Astrocyte (in vitro differentiated cells and primary cell): ENCODE measurements around the gene TTL. TPM values are rescaled to one million over a fixed set of nuclear protein-coding genes. Genes with fewer than 3 reads are reported as not detected.
A peak's percentile ranks its signal among the peaks of the same experiment; 100 is the strongest.

Source experiments
- DNase-seq: peaks from one replicate; pipeline ENCODE4 v3.0.0-alpha.2; 2010; ENCODE audit warnings: low read depth
- FAIRE-seq: peaks from 2 replicates; lab custom pipeline; 2011; peaks lifted over from hg19 to GRCh38; lab: Jason Lieb, UNC
- H2AFZ ChIP-seq: 2 replicates; pipeline ENCODE4 v1.6.0; 2012; ENCODE audit warnings: low read depth, low read length, inconsistent platforms
- H3K27ac ChIP-seq: 2 replicates; pipeline ENCODE4 v1.5.1; 2011; ENCODE audit warnings: low read depth, low read length, inconsistent platforms
- H3K27me3 ChIP-seq: 2 replicates; pipeline ENCODE4 v1.6.0; 2011; ENCODE audit warnings: low read length, inconsistent platforms; ENCODE audit not compliant: insufficient read depth
- H3K36me3 ChIP-seq: 2 replicates; pipeline ENCODE4 v1.5.1; 2011; ENCODE audit warnings: low read length, inconsistent platforms; ENCODE audit not compliant: insufficient read depth
- H3K4me1 ChIP-seq: 2 replicates; pipeline ENCODE4 v1.5.1; 2011; ENCODE audit warnings: low read length, inconsistent platforms; ENCODE audit not compliant: insufficient read depth
- H3K4me2 ChIP-seq: 2 replicates; pipeline ENCODE4 v1.6.0; 2012; ENCODE audit warnings: low read length, inconsistent platforms
- H3K4me3 ChIP-seq: 2 replicates; pipeline ENCODE4 v1.5.1; 2011; ENCODE audit warnings: low read depth, mild to moderate bottlenecking, low read length, inconsistent platforms; ENCODE audit not compliant: insufficient read depth
- H3K79me2 ChIP-seq: 2 replicates; pipeline ENCODE4 v1.6.0; 2012; ENCODE audit warnings: mild to moderate bottlenecking, low read length, inconsistent platforms; ENCODE audit not compliant: insufficient read depth
- H3K9ac ChIP-seq: 2 replicates; pipeline ENCODE4 v1.6.0; 2012; ENCODE audit warnings: mild to moderate bottlenecking, low read length, inconsistent platforms
- H3K9me3 ChIP-seq: 2 replicates; pipeline ENCODE4 v1.5.1; 2012; ENCODE audit warnings: low read depth, mild to moderate bottlenecking, low read length, inconsistent platforms; ENCODE audit not compliant: insufficient read depth
- H4K20me1 ChIP-seq: 2 replicates; pipeline ENCODE4 v1.6.0; 2012; ENCODE audit warnings: low read length, inconsistent platforms; ENCODE audit not compliant: insufficient read depth
- H3K27ac Mint-ChIP-seq: one replicate; pipeline ENCODE4 v1.8.0; 2021; ENCODE audit warnings: mild to moderate bottlenecking, mixed read lengths; ENCODE audit not compliant: unreplicated experiment
- H3K27me3 Mint-ChIP-seq: one replicate; pipeline ENCODE4 v1.8.0; 2021; ENCODE audit warnings: low read depth, mixed read lengths; ENCODE audit not compliant: unreplicated experiment
- H3K36me3 Mint-ChIP-seq: one replicate; pipeline ENCODE4 v1.8.0; 2021; ENCODE audit warnings: low read depth, mixed read lengths; ENCODE audit not compliant: unreplicated experiment
- H3K4me1 Mint-ChIP-seq: one replicate; pipeline ENCODE4 v1.8.0; 2021; ENCODE audit warnings: low read depth, mixed read lengths; ENCODE audit not compliant: unreplicated experiment
- H3K4me3 Mint-ChIP-seq: one replicate; pipeline ENCODE4 v1.8.0; 2021; ENCODE audit warnings: mild to moderate bottlenecking, moderate library complexity, mixed read lengths; ENCODE audit not compliant: unreplicated experiment
- H3K9me3 Mint-ChIP-seq: one replicate; pipeline ENCODE4 v1.8.0; 2021; ENCODE audit warnings: mild to moderate bottlenecking, mixed read lengths; ENCODE audit not compliant: unreplicated experiment
- EZH2 ChIP-seq: IDR thresholded peaks from 2 replicates; pipeline ENCODE4 v1.6.1; 2012; ENCODE audit warnings: mild to moderate bottlenecking, low read length, inconsistent platforms; ENCODE audit not compliant: insufficient read depth
- total RNA-seq: library from RNA; stranded (reverse); gene quantifications from 2 replicates; pipeline ENCODE4 v1.2.1, GENCODE V29; 2021
- TF ChIP-seq, protein P1 (sequence below): IDR thresholded peaks from 2 replicates; pipeline ENCODE4 v1.5.1; 2011; ENCODE audit warnings: low read depth, mild to moderate bottlenecking, inconsistent platforms, low read length, moderate library complexity; ENCODE audit not compliant: insufficient read depth

The TTL gene
- total RNA-seq, 1 donor from 2014 or later: 58.1 TPM

DNA sequence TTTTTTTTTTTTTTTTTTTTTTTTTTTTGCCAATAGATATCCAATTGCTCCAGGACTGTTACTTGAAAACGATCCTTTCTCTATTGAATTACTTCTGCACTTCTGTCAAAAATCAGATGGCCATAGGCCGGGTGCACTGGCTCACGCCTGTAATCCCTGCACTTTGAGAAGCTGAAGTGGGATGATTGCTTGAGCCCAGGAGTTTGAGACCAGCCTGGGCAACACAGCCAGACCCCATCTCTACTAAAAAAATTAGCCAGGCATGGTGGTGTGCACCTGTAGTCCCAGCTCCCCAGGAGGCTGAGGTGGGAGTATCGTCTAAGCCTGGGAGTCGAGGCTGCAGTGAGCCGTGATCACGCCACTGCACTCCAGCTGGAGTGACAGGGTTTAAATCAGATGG, 98.1 kb downstream of the TTL start:
- H3K9me3 Mint-ChIP-seq: no peaks in the 10 kb centered on the region
- no peak for FAIRE-seq
- H3K79me2 ChIP-seq: peaks cover 2% of the 10 kb centered on the region
- no peak for DNase-seq
- H2AFZ ChIP-seq: no peak overlapping the region
- H3K4me2 ChIP-seq: no peak overlapping the region
- peaks cover under 1% of the 10 kb centered on the region for H3K36me3 Mint-ChIP-seq
- H3K27ac Mint-ChIP-seq: no peak overlapping the region
- no peaks in the 10 kb centered on the region for H4K20me1 ChIP-seq
- no peak overlapping the region for H3K4me3 Mint-ChIP-seq
- no peak overlapping the region for H3K27ac ChIP-seq
- H3K27me3 ChIP-seq: no peaks in the 10 kb centered on the region
- H3K4me1 Mint-ChIP-seq: peaks cover 16% of the 10 kb centered on the region
- H3K4me3 ChIP-seq: no peak overlapping the region
- H3K4me1 ChIP-seq: peaks cover 13% of the 10 kb centered on the region
- TF ChIP-seq EZH2: no peak
- TF ChIP-seq, protein P1, sequence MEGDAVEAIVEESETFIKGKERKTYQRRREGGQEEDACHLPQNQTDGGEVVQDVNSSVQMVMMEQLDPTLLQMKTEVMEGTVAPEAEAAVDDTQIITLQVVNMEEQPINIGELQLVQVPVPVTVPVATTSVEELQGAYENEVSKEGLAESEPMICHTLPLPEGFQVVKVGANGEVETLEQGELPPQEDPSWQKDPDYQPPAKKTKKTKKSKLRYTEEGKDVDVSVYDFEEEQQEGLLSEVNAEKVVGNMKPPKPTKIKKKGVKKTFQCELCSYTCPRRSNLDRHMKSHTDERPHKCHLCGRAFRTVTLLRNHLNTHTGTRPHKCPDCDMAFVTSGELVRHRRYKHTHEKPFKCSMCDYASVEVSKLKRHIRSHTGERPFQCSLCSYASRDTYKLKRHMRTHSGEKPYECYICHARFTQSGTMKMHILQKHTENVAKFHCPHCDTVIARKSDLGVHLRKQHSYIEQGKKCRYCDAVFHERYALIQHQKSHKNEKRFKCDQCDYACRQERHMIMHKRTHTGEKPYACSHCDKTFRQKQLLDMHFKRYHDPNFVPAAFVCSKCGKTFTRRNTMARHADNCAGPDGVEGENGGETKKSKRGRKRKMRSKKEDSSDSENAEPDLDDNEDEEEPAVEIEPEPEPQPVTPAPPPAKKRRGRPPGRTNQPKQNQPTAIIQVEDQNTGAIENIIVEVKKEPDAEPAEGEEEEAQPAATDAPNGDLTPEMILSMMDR: no peak
- no peaks in the 10 kb centered on the region for H3K27me3 Mint-ChIP-seq
- no peaks in the 10 kb centered on the region for H3K9me3 ChIP-seq
- no peak overlapping the region for H3K9ac ChIP-seq
- peaks cover 6% of the 10 kb centered on the region for H3K36me3 ChIP-seq

DNA sequence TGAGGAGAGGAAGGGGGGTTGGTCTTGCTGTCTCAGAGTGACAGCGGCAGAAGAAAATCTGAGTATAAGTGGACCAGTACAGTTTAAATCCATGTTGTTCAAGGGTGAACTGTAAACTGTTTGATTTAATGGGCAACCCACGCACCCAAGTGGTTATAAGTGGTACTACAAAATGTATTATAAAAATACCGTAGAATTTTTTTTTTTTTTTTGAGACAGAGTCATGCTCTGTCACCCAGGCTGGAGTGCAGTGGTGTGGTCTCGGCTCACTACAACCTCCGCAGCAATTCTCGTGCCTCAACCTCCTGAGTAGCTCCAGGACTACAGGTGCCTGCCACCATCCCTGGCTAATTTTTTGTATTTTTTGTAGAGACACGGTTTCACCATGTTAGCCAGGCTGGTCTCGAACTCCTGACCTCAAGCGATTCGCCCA, 100.4 kb downstream of the TTL start:
- peaks cover 8% of the 10 kb centered on the region for H3K79me2 ChIP-seq
- DNase-seq (peak; percentile 30), FAIRE-seq (no peak)
- H3K9ac ChIP-seq: no peak overlapping the region
- TF ChIP-seq EZH2: no peak
- TF ChIP-seq, protein P1: peak; percentile 51
- no peaks in the 10 kb centered on the region for H3K9me3 ChIP-seq
- H3K36me3 Mint-ChIP-seq: peaks cover 2% of the 10 kb centered on the region
- H3K4me3 ChIP-seq: no peak overlapping the region
- H3K4me3 Mint-ChIP-seq: peak overlapping the region; percentile 54
- H3K9me3 Mint-ChIP-seq: no peaks in the 10 kb centered on the region
- H3K4me2 ChIP-seq: peak overlapping the region; percentile 30
- peaks cover 19% of the 10 kb centered on the region for H3K4me1 Mint-ChIP-seq
- no peak overlapping the region for H3K27ac ChIP-seq
- no peak overlapping the region for H2AFZ ChIP-seq
- H3K4me1 ChIP-seq: peaks cover 16% of the 10 kb centered on the region
- no peaks in the 10 kb centered on the region for H3K36me3 ChIP-seq
- no peaks in the 10 kb centered on the region for H3K27me3 ChIP-seq
- H4K20me1 ChIP-seq: no peaks in the 10 kb centered on the region
- no peaks in the 10 kb centered on the region for H3K27me3 Mint-ChIP-seq
- no peak overlapping the region for H3K27ac Mint-ChIP-seq

DNA sequence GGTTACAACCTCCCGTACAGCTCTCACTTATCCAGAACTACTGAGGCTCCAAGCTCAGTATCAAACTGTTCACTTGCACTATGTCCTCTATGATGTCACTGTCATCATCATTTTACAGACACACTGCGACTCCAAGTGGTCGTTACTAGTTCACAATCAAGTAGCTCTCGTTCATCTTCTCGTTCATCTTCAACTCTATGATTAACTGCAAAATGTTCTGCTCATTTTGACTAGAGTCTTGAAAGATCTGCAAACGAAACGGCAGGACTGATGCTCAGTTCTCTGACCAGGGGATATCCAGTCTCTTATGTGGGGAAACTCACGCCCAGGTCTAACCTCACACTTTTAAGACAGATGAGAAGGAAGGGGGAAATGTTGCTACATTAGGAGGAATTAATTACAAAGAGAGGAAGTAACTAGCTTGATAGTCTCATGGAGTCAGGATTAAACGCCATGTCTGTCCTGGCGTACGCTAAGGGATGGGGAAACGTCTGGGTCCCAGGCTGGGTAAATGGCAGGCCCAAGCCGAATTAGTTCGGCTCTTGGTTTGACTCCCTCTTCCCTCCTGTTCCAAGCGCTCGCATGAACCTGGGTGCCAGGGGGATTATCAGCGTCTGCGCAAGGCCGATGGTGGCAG, 101.7 kb downstream of the TTL start:
- Histone ChIP-seq H3K4me3 (peak overlapping the region; percentile 83), H3K4me1 (peaks cover 16% of the 10 kb centered on the region), H3K9ac (peak overlapping the region; percentile 87), H2AFZ (peak overlapping the region; percentile 86), H3K27me3 (no peaks in the 10 kb centered on the region), H4K20me1 (no peaks in the 10 kb centered on the region), H3K9me3 (no peaks in the 10 kb centered on the region), H3K36me3 (no peaks in the 10 kb centered on the region), H3K27ac (peak overlapping the region; percentile 93), H3K79me2 (peaks cover 8% of the 10 kb centered on the region), H3K4me2 (peak overlapping the region; percentile 93)
- Mint-ChIP-seq H3K4me1 (peaks cover 15% of the 10 kb centered on the region), H3K36me3 (peaks cover 6% of the 10 kb centered on the region), H3K4me3 (peak overlapping the region; percentile 88), H3K9me3 (no peaks in the 10 kb centered on the region), H3K27me3 (no peaks in the 10 kb centered on the region), H3K27ac (peak overlapping the region; percentile 82)
- TF ChIP-seq, protein P1: no peak
- TF ChIP-seq EZH2: no peak
- FAIRE-seq: no peak
- DNase-seq: no peak
